Testis (tissue), 2 donors: Measurements from ENCODE around the gene SAYSD1.

Source experiments
- CTCF ChIP-seq, 3 experiments: fragments of 450-650 bp in 2 of 3; fragments of 200-600 bp in 1 of 3; sonication (generic) in 1 of 3; IDR thresholded peaks; one replicate each; pipeline ENCODE4 v1.5.1; 2016 to 2019; ENCODE audit warnings: antibody characterized with exemption in 3 of 3, mild to moderate bottlenecking in 2 of 3, moderate library complexity in 1 of 3
- POLR2A ChIP-seq: fragments of 450-650 bp; IDR thresholded peaks from one replicate; pipeline ENCODE4 v1.6.1; 2017; ENCODE audit warnings: antibody characterized with exemption, mild to moderate bottlenecking, moderate library complexity

GRCh38 chr6:39086711-39087110 lies 28.3 kb downstream of the SAYSD1 start:
- TF ChIP-seq CTCF (IDR thresholded peaks at IDR 0.05): no peak
- no peak for TF ChIP-seq POLR2A
